GM12865 (cell line): ENCODE measurements around the gene NRN1.
"Not testable (repeated sequence)": the region's sequence is repeated elsewhere in the genome, so short reads cannot be mapped to it uniquely, and the experiment has no call there.

Source experiments
- DNase-seq: peaks from one replicate; pipeline ENCODE4 v3.0.0; 2010; ENCODE audit warnings: low read depth
- H3K4me3 ChIP-seq: 2 replicates; pipeline ENCODE4 v1.5.1; 2011; ENCODE audit warnings: mild to moderate bottlenecking, low read depth, low read length, control low read depth
- TF ChIP-seq, protein P1 (sequence below): IDR thresholded peaks from 2 replicates; pipeline ENCODE4 v1.5.1; 2011; ENCODE audit warnings: low read length, control low read depth, low read depth, inconsistent platforms; ENCODE audit not compliant: insufficient read depth; ENCODE audit errors: missing control alignments

NRN1 gene

DNA sequence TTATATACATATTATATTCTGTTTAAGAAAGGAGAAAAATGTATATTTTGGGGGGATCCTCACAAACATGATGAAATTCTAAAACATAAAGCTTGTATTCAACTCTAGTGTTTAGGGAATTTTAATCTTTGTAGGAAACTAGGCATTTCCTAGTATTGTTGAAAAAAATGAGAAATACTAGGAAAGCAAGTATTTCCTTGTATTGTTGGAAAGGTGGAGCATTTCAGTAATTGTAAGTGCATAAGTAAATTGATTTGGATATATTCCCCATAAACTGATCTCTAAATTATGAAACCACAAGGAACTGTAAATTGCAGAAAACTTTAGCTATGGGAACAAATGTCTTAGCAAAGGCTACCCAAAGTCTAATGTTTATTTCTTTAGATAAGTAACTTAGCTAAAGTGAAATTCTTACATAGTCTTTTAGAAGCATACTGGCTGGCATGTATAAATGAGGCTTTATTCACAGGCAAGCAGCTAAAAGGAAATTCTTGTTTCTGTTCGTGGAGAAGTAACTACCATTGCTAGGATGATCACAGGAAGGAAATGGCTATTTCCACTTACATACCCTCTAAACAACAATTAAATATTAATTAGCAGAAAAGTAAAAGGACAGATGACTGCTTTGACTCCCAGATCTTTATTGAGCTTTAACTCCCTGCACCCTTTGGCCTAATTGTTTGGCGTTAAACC lies 19.9 kb upstream of the NRN1 start:
- no peak overlapping the region for H3K4me3 ChIP-seq
- TF ChIP-seq, protein P1, sequence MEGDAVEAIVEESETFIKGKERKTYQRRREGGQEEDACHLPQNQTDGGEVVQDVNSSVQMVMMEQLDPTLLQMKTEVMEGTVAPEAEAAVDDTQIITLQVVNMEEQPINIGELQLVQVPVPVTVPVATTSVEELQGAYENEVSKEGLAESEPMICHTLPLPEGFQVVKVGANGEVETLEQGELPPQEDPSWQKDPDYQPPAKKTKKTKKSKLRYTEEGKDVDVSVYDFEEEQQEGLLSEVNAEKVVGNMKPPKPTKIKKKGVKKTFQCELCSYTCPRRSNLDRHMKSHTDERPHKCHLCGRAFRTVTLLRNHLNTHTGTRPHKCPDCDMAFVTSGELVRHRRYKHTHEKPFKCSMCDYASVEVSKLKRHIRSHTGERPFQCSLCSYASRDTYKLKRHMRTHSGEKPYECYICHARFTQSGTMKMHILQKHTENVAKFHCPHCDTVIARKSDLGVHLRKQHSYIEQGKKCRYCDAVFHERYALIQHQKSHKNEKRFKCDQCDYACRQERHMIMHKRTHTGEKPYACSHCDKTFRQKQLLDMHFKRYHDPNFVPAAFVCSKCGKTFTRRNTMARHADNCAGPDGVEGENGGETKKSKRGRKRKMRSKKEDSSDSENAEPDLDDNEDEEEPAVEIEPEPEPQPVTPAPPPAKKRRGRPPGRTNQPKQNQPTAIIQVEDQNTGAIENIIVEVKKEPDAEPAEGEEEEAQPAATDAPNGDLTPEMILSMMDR: no peak
- no peak for DNase-seq

DNA sequence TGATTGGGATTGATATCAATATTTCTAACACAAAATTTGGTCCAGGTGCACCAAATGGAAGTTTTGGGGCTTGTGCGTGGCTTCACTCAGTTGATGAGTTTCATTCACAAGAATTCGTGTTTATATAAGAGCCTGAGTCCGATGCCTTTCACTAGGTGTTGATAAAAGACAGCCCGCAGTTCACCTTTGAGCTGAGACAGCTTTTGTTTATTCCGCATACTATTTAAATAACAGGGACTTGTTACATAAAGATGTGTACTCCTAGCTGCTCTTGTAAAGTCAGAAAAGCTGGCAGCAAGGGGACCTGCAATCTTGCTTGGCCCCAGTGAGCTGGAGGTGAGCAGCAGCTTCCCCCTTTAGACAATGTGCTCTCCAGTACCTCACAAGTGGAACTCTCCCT lies 19.0 kb upstream of the NRN1 start:
- no peak for DNase-seq
- TF ChIP-seq, protein P1: no peak
- H3K4me3 ChIP-seq: no peak overlapping the region

DNA sequence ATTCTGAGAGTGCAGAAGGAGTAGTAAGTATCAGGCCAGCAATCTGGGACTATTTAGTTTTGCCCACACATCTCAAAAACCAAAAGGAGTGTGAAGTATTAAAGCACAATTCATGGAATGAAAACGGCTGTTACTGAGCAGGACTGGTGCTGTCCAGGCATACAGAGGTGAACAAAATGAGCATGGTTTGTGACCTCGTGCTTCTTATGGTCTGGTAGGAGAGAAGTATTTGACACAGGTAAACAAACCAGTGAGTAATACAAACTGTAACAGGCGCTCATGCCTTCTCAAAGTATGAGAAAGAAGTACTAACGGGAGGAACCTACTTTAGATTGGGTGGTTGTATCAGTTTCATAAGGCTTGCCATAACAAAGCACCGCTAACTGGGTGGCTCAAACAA lies 17.5 kb upstream of the NRN1 start:
- H3K4me3 ChIP-seq: no peak overlapping the region
- TF ChIP-seq, protein P1: no peak
- DNase-seq: no peak

DNA sequence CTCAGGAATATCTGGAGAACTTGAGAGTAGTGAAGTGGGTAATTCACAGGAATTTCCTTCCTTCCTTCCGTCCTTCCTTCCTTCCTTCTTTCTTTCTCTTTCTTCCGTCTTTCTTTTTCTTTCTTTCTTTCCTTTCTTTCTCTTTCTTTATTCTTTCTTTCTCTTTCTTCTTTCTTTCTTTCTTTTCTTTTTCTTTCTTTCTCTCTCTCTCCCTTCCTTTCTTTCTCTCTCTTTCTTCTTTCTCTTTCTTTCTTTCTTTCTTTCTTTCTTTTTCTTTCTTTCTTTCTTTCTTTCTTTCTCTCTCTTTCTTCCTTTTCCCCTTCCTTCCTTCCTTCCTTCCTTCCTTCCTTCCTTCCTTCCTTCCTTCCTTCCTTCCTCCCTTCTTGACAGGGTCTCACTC lies 16.1 kb upstream of the NRN1 start:
- not testable (repeated sequence) for H3K4me3 ChIP-seq, DNase-seq

DNA sequence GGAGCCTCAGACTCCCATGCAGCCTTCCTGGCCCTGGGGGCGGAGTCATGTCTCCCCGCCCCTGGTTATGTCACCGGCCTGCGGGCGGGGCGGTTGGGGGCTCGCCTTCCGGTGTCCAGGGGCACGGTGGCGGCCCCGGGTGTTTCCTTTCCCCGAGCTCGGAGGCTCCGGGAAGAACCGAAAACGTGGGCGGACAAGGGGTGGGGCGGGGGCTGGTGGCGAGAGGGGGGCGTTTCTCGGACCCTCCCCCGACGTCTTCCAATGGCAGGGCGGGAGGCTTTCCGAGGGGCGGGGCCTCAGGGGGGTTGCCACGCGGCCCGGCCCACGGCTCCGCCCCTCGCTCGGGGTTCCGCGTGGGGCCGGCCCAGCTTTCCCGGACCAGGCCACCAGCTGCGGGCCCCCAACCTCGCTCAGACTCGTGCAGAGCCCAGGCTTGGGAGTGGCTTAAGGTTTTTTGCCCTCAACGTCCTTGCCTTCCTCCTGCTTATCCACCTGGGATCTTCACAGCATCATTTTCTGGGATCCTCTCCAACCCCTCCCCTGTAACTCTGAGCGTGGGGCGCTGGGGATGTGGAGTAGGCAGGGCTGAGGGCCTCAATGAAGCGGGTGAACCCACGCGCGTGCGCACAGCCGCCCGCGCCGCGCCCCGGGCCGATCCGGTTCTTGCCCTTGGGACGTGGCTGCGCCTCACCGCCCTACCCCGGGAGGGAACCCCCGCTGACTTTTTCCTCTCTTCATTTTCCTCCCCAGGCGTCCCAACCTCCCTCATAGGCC lies 2.1 kb upstream of the NRN1 start:
- H3K4me3 ChIP-seq: peak overlapping the region; percentile 80
- DNase-seq: peak; percentile 81
- TF ChIP-seq, protein P1: no peak

DNA sequence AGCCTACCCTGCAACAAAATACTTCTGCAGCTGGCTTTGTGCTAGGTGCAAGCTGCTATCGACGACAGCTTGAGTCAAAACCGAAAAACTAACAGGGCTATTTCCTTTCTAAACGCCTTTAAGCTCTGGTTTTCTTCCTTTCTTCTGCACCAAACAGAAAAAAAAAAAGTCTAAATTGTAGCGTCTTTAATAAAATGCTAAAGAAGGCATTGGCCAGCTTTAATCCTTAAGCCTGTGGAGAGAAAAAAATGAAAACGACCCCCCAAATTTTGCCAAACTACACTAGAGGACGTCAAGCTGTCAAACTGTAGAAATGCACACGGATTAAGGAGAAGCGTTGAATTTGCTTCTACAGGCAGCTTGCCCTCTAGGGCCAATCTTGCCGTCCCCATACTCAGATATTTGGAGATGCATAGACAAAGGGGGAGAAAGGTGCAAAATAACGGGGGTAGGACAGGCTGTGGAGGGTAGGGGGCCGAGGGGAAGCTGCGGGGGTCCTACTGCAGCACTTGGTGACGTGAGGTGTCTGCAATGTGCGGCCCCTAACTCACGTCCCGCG lies 1.4 kb upstream of the NRN1 start:
- no peak for DNase-seq
- peak overlapping the region; percentile 80 for H3K4me3 ChIP-seq
- TF ChIP-seq, protein P1: no peak

DNA sequence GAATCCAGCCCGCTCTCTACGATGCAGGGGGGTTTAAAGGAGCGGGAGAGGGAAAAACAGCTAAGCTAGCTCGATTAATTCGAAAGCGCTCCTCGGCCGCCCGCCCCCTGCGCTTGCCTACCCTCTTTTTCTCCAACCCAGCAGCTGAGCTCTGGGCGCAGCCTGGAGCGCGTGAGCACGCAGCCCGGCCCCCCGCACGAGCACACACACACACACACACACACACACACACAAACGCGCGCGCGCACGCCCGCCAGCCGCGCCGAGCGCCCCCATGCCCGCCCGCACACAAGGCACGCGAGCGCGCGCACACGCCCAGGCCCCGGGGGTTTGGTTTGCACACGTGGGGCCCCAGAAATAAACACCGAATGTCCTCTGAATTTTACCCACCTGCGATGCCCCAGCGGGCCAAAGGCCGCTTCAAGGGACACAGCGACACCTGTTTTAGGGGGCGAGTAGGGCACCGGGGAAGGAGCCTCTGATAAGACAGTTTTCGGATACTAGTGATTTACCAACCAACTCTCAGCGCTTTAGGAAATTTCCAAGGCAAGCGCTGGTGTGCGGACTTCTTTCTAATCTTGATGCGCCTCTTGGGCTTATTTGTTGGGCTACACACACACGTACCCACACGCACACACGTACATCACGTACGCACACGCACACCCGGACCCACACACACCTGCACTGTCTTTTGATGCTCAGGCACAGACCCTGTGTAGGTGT lies 802 bp upstream of the NRN1 start:
- peak overlapping the region; percentile 80 for H3K4me3 ChIP-seq
- TF ChIP-seq, protein P1: peak; percentile 48
- DNase-seq: peak; percentile 53
